Adrenal gland (tissue), 12 donors: ENCODE measurements around the gene ARMS2. TPM values are rescaled to one million over a fixed set of nuclear protein-coding genes. Genes with fewer than 3 reads are reported as not detected.

ENCODE experiments used
- DNase-seq, 7 donors: peaks; one replicate each; pipeline ENCODE4 v3.0.0-alpha.2; 2019 to 2020
- H3K27ac ChIP-seq, 5 donors: fragments of 200-600 bp; sonication (generic) in 4 of 5; 1 replicate in 3 of 5; 2 replicates in 2 of 5; pipeline versions ENCODE4 v1.5.1 to v1.8.0; 2016 to 2020; ENCODE audit warnings: mild to moderate bottlenecking in 1 of 5
- H3K27me3 ChIP-seq: fragments of 200-600 bp; 2 replicates; pipeline ENCODE4 v1.8.0; 2021
- H3K36me3 ChIP-seq, 2 donors: fragments of 200-600 bp; replicated peaks in 1 of 2; 1 replicate in 1 of 2; 2 replicates in 1 of 2; pipeline versions ENCODE4 v1.5.1 to v1.8.0; 2018 to 2022
- H3K4me1 ChIP-seq, 2 donors: fragments of 200-600 bp; replicated peaks in 1 of 2; 1 replicate in 1 of 2; 2 replicates in 1 of 2; pipeline versions ENCODE4 v1.5.1 to v1.8.0; 2018 to 2021
- H3K4me3 ChIP-seq, 4 donors: fragments of 200-600 bp; sonication (generic) in 3 of 4; one replicate each; pipeline ENCODE4 v1.5.1; 2016 to 2018
- H3K9me3 ChIP-seq, 3 donors: fragments of 200-600 bp; sonication (generic) in 1 of 3; replicated peaks in 1 of 3; 1 replicate in 2 of 3; 2 replicates in 1 of 3; pipeline versions ENCODE4 v1.5.1 to v1.8.0; 2016 to 2021
- CTCF ChIP-seq, 6 experiments: fragments of 450-650 bp in 4 of 6; fragments of 200-600 bp in 2 of 6; sonication (generic) in 1 of 6; IDR thresholded peaks; 1 replicate in 5 of 6; 2 replicates in 1 of 6; pipeline versions ENCODE4 v1.5.1 to v1.8.0; 2016 to 2021; ENCODE audit warnings: antibody characterized with exemption in 6 of 6, mild to moderate bottlenecking in 2 of 6, moderate library complexity in 1 of 6
- POLR2A ChIP-seq, 2 donors: fragments of 450-650 bp; IDR thresholded peaks; one replicate each; pipeline ENCODE4 v1.6.1; 2017; ENCODE audit warnings: antibody characterized with exemption in 2 of 2, mild to moderate bottlenecking in 2 of 2, moderate library complexity in 1 of 2
- WGBS, 4 donors: extraction: QIAGEN DNeasy Blood & Tissue Kit in 2 of 4; methylation state at CpG; one replicate each; pipeline versions ENCODE4 v1.1.5 to v1.1.7; 2013 to 2017; 5-methylcytosine and 5-hydroxymethylcytosine counted together
- intact Hi-C, 2 donors: fragments of 100-400 bp; cut with DNase I; formaldehyde crosslinking; loops; one replicate each; pipeline versions ENCODE4 v1.14.1 to v1.15.0; 2022 to 2023
- polyA plus RNA-seq, 3 donors: library from polyadenylated mRNA; stranded (reverse); fragments of 200-250 nt in 2 of 3; fragments of 350-450 nt in 1 of 3; fragmentation: Illumina TruSeq in 1 of 3; extraction: RNeasy Lipid Tissue Mini Kit (QIAGEN cat#74804) in 1 of 3; gene quantifications; one replicate each; pipeline ENCODE4 v1.2.3, GENCODE V29; 2013 to 2014
- total RNA-seq, 9 donors: library from RNA; depleted of rRNA in 4 of 9; stranded (reverse); fragments of >200 nt in 4 of 9; fragments of 120-200 nt in 1 of 9; fragmentation: NEBNext Ultra II Directional in 1 of 9; extraction: Animal tissue kit (Norgen Biotek cat#: 25700) in 1 of 9; gene quantifications; one replicate each; pipeline versions ENCODE4 v1.1.0 to v1.2.4, GENCODE V29; 2013 to 2023
- donor health status: healthy with polysubstance abuse.
- donor health status: Bipolar disorder and iron deficiency.
- donor health status: DM: yes; HTN: yes; CAD: no.
- donor health status: DM: no; HTN: no; CAD: no.
- donor health status: DM: no; HTN: no; CAD: no.
- donor health status: DM: yes; HTN: yes; CAD: no.

ARMS2 gene
- total and polyA plus RNA-seq, 12 donors: 0.13 TPM; not detected in 11

- TF ChIP-seq CTCF (IDR thresholded peaks at IDR 0.05) (no peak), POLR2A (IDR thresholded peaks at IDR 0.05) (no peak)
- DNase-seq: peak in 1 of 7 donors; percentile 69
- intact Hi-C loops: no loop called here
- Histone ChIP-seq H3K9me3 (no peaks in the 10 kb centered on the region), H3K27ac (no peak overlapping the region), H3K4me3 (no peak overlapping the region), H3K27me3 (no peaks in the 10 kb centered on the region), H3K36me3 (peaks cover 0 to 15% of the 10 kb centered on the region in 2 donors), H3K4me1 (peaks cover 0 to 21% of the 10 kb centered on the region in 2 donors)
- 31 to 60% (median 51%) methylated on average over 5 of the region's 5 CpGs for WGBS, 4 donors
Measured at GRCh38 chr10:122485670-122486069, 31.2 kb downstream of the ARMS2 start.

DNA sequence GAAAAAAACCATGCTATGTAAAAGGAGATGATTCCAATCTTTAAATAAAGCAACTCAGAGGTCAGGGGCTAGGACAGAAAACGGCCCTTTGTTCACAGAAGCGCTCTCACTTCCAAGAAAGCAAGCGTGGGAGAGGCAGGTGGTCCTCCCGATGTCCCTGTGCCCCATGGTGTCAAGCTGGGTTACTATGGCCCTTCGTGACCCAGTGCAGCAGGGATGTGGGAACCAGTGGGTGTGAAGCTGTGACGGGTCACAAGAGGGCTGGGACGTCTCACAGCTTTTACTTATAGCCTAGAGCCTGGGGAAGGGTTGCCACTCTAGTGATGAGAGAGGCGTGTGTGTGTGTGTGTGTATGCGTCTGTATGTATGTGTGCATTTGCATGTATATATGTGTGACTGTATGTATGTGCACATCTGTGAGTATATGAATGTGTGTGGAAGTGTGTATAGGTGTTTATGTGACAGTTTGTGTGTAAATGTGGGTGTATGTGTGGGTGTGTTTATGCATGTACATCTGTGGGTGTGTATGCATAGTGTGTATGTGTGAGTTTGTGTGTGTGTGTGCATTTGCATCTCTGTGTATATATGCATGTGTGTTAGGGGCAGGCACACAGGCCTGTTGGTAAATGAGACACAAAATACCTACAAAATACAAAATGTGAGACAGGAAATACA is 32.1 kb downstream of the ARMS2 start:
- no peak overlapping the region for H3K27ac ChIP-seq
- no peaks in the 10 kb centered on the region for H3K9me3 ChIP-seq
- TF ChIP-seq POLR2A (IDR thresholded peaks at IDR 0.05): no peak
- TF ChIP-seq CTCF (IDR thresholded peaks at IDR 0.05): no peak
- no peak for DNase-seq
- WGBS, 4 donors: 73 to 82% (median 79%) methylated on average over 9 of the region's 9 CpGs
- peaks cover 0 to 15% of the 10 kb centered on the region in 2 donors for H3K36me3 ChIP-seq
- intact Hi-C loops: no loop called here
- peaks cover 0 to 21% of the 10 kb centered on the region in 2 donors for H3K4me1 ChIP-seq
- no peak overlapping the region for H3K4me3 ChIP-seq
- H3K27me3 ChIP-seq: no peaks in the 10 kb centered on the region

DNA sequence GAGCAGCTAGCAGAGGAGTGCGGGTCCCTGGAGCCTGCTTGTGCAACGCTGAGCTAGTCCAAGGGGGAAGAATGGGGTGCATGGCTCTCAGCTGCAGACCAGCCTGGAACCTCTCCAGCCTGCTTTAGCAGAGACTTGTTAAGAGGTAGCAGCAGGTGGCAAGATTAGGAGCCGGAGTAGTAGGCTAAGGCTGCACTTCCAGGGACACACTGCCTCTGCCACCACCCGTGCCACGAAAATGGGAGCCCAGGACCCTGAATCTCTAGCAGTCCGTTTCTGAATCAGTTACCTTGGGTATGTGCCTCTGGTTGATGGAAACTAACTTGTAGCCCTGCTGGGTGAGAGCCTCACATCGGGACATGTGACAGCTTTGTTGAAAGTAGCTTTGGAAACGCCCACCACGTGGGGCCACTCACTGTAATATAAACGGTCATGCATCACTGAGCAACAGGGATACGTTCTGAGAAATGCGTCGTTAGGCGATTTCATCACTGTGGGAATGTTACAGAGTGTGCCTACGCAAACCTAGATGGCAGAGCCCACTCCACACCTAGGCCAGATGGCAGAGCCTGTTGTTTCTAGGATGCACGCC is 32.8 kb downstream of the ARMS2 start:
- WGBS, 4 donors: 77 to 84% (median 79%) methylated on average over 16 of the region's 16 CpGs
- H3K27ac ChIP-seq: no peak overlapping the region
- no peaks in the 10 kb centered on the region for H3K9me3 ChIP-seq
- no peaks in the 10 kb centered on the region for H3K27me3 ChIP-seq
- H3K4me3 ChIP-seq: no peak overlapping the region
- peaks cover 0 to 21% of the 10 kb centered on the region in 2 donors for H3K4me1 ChIP-seq
- DNase-seq: no peak
- intact Hi-C loops: no loop called here
- TF ChIP-seq POLR2A (IDR thresholded peaks at IDR 0.05) (no peak), CTCF (IDR thresholded peaks at IDR 0.05) (no peak)
- H3K36me3 ChIP-seq: peaks cover 0 to 15% of the 10 kb centered on the region in 2 donors

- H3K27ac ChIP-seq: no peak overlapping the region
- no peak overlapping the region for H3K4me3 ChIP-seq
- no peaks in the 10 kb centered on the region for H3K9me3 ChIP-seq
- no peaks in the 10 kb centered on the region for H3K27me3 ChIP-seq
- DNase-seq: no peak
- peaks cover 0 to 15% of the 10 kb centered on the region in 2 donors for H3K36me3 ChIP-seq
- 80 to 98% (median 91%) methylated on average over 4 of the region's 4 CpGs for WGBS, 4 donors
- H3K4me1 ChIP-seq: peaks cover 0 to 19% of the 10 kb centered on the region in 2 donors
- intact Hi-C loops: no loop called here
- TF ChIP-seq CTCF (IDR thresholded peaks at IDR 0.05) (no peak), POLR2A (IDR thresholded peaks at IDR 0.05) (no peak)
Measured at GRCh38 chr10:122490268-122490667, 35.8 kb downstream of the ARMS2 start.
